CD4-positive, alpha-beta memory T cell (primary cell): Measurements from ENCODE around the gene LY6G5C. TPM values are rescaled to one million over a fixed set of nuclear protein-coding genes. Genes with fewer than 3 reads are reported as not detected.

Experiments used
- CTCF ChIA-PET: fragments of 350-600 bp; sonication (Branson Sonifier 250); formaldehyde crosslinking; loops from one replicate; lab custom pipeline; 2021; ENCODE audit warnings: inconsistent platforms; ENCODE audit not compliant: partially characterized antibody; lab: Charles Lee
- POLR2A ChIA-PET: fragments of 350-600 bp; sonication (Branson Sonifier 250); formaldehyde crosslinking; loops from one replicate; lab custom pipeline; 2021; ENCODE audit not compliant: partially characterized antibody; lab: Charles Lee
- DNase-seq, 5 donors: peaks; one replicate each; pipeline versions ENCODE4 v3.0.0 to v3.0.0-alpha.2; 2020 to 2022; ENCODE audit warnings: mixed read lengths in 1 of 5
- H3K27ac ChIP-seq: one replicate; pipeline ENCODE4 v1.7.0; 2013; ENCODE audit warnings: low read depth, low read length
- H3K27me3 ChIP-seq: 2 replicates; pipeline ENCODE4 v1.7.0; 2013; ENCODE audit warnings: mild to moderate bottlenecking, low read length, moderate library complexity; ENCODE audit not compliant: insufficient read depth
- H3K36me3 ChIP-seq: 2 replicates; pipeline ENCODE4 v1.7.0; 2013; ENCODE audit warnings: mild to moderate bottlenecking, low read length, moderate library complexity; ENCODE audit not compliant: insufficient read depth
- H3K4me1 ChIP-seq: 2 replicates; pipeline ENCODE4 v1.7.0; 2013; ENCODE audit warnings: mild to moderate bottlenecking, low read length, moderate library complexity; ENCODE audit not compliant: insufficient read depth
- H3K4me3 ChIP-seq, 2 donors: one replicate each; pipeline ENCODE4 v1.7.0; 2013; ENCODE audit warnings: low read length in 2 of 2, mild to moderate bottlenecking in 1 of 2
- H3K9me3 ChIP-seq, 2 donors: one replicate each; pipeline ENCODE4 v1.7.0; 2013; ENCODE audit warnings: low read length in 2 of 2, control low read depth in 1 of 2; ENCODE audit not compliant: control insufficient read depth in 1 of 2
- H3K27ac Mint-ChIP-seq, 7 donors: one replicate each; pipeline ENCODE4 v1.8.0; 2020 to 2021; ENCODE audit warnings: mixed read lengths in 7 of 7, mild to moderate bottlenecking in 6 of 7, inconsistent platforms in 3 of 7, moderate library complexity in 3 of 7
- H3K27me3 Mint-ChIP-seq, 2 donors: one replicate each; pipeline ENCODE4 v1.8.0; 2020 to 2021; ENCODE audit warnings: mixed read lengths in 2 of 2
- H3K36me3 Mint-ChIP-seq, 2 donors: one replicate each; pipeline ENCODE4 v1.8.0; 2020 to 2021; ENCODE audit warnings: mixed read lengths in 2 of 2, inconsistent platforms in 1 of 2, mild to moderate bottlenecking in 1 of 2
- H3K4me1 Mint-ChIP-seq, 4 donors: one replicate each; pipeline ENCODE4 v1.8.0; 2020 to 2021; ENCODE audit warnings: mixed read lengths in 4 of 4, mild to moderate bottlenecking in 1 of 4
- H3K4me3 Mint-ChIP-seq, 8 donors: one replicate each; pipeline ENCODE4 v1.8.0; 2020 to 2021; ENCODE audit warnings: mixed read lengths in 8 of 8, mild to moderate bottlenecking in 7 of 8, moderate library complexity in 6 of 8, inconsistent platforms in 3 of 8
- H3K9me3 Mint-ChIP-seq, 8 donors: one replicate each; pipeline ENCODE4 v1.8.0; 2020 to 2021; ENCODE audit warnings: mixed read lengths in 8 of 8, mild to moderate bottlenecking in 5 of 8, inconsistent platforms in 3 of 8, moderate library complexity in 1 of 8
- intact Hi-C: fragments of 100-400 bp; cut with micrococcal nuclease; formaldehyde crosslinking; loops from one replicate; pipeline ENCODE4 v1.15.1; 2023
- polyA plus RNA-seq, 2 donors: library from polyadenylated mRNA; unstranded; fragments of 300-500 nt; fragmentation: Illumina TruSeq; gene quantifications; one replicate each; pipeline ENCODE4 v1.2.3, GENCODE V29; 2021
- total RNA-seq, 2 experiments: library from RNA; stranded (reverse); gene quantifications; one replicate each; pipeline ENCODE4 v1.2.3, GENCODE V29; 2021

Gene LY6G5C
- total and polyA plus RNA-seq, 4 experiments from 2014 or later, result 4.4 to 11.8 (median 6.7) TPM

- intact Hi-C loops, result no loop called here
- Mint-ChIP-seq H3K36me3 (peaks cover 0 to 4% of the 10 kb centered on the region in 2 donors), H3K27ac (peak within 1 kb of the TSS in 1 of 7 donors; percentile 74), H3K4me3 (no peak within 1 kb of the TSS), H3K4me1 (peaks cover 4 to 15% (median 9%) of the 10 kb centered on the region in 4 donors), H3K27me3 (peaks cover 0 to 2% of the 10 kb centered on the region in 2 donors), H3K9me3 (no peaks in the 10 kb centered on the region)
- POLR2A ChIA-PET, result no interaction called here
- Histone ChIP-seq H3K4me1 (peaks cover 10% of the 10 kb centered on the region), H3K27ac (no peak within 1 kb of the TSS), H3K9me3 (no peaks in the 10 kb centered on the region), H3K36me3 (no peaks in the 10 kb centered on the region), H3K4me3 (no peak within 1 kb of the TSS), H3K27me3 (no peaks in the 10 kb centered on the region)
- CTCF ChIA-PET, result no interaction called here
- DNase-seq, result no peak
Observed at GRCh38 chr6:31721351-31722020, 40.6 kb upstream of the LY6G5C start, which contains the start of gene LY6G6C. Gene LY6G6C, minus strand, starts transcription at chr6:31721746. Its CDS starts 67 bp downstream, at chr6:31721679.

- intact Hi-C loops, result no loop called here
- Histone ChIP-seq H3K9me3 (no peaks in the 10 kb centered on the region), H3K4me3 (no peak overlapping the region), H3K27me3 (no peaks in the 10 kb centered on the region), H3K27ac (no peak overlapping the region), H3K4me1 (no peaks in the 10 kb centered on the region), H3K36me3 (no peaks in the 10 kb centered on the region)
- Mint-ChIP-seq H3K27ac (peak overlapping the region in 2 of 7 donors; percentile 24 to 71), H3K36me3 (no peaks in the 10 kb centered on the region), H3K4me1 (peaks cover 0 to 5% (median under 1%) of the 10 kb centered on the region in 4 donors), H3K27me3 (peaks cover 0 to 2% of the 10 kb centered on the region in 2 donors), H3K9me3 (no peaks in the 10 kb centered on the region), H3K4me3 (no peak overlapping the region)
- POLR2A ChIA-PET, result interaction anchor here (0.6 to 1.2 kb wide), 2 partner anchors 18 to 101 kb away, joined by 3 to 6 read pairs; no protein-coding TSS in a partner anchor
- CTCF ChIA-PET, result interaction anchor here (1.7 kb wide), 1 partner anchor 49 kb away, joined by 5 read pairs; no protein-coding TSS in a partner anchor
- DNase-seq, result no peak
Observed at GRCh38 chr6:31720196-31720770, 39.4 kb upstream of the LY6G5C start.

- Histone ChIP-seq H3K4me3 (no peak overlapping the region), H3K9me3 (no peaks in the 10 kb centered on the region), H3K4me1 (no peaks in the 10 kb centered on the region), H3K27me3 (no peaks in the 10 kb centered on the region), H3K27ac (no peak overlapping the region), H3K36me3 (no peaks in the 10 kb centered on the region)
- Mint-ChIP-seq H3K36me3 (no peaks in the 10 kb centered on the region), H3K4me1 (peaks cover 0 to 5% (median 2%) of the 10 kb centered on the region in 4 donors), H3K9me3 (no peaks in the 10 kb centered on the region), H3K4me3 (no peak overlapping the region), H3K27me3 (peaks cover 0 to 2% of the 10 kb centered on the region in 2 donors), H3K27ac (no peak overlapping the region)
- ChIA-PET CTCF (interaction anchor here (1.7 kb wide), 1 partner anchor 51 kb away, joined by 5 read pairs; no protein-coding TSS in a partner anchor), POLR2A (no interaction called here)
- intact Hi-C loops, result no loop called here
- DNase-seq, result no peak
Observed at GRCh38 chr6:31719001-31719400, 38.1 kb upstream of the LY6G5C start.

GRCh38 chr6:31718265-31718664 is 37.4 kb upstream of the LY6G5C start:
- ChIA-PET CTCF (no interaction called here), POLR2A (no interaction called here)
- no peaks in the 10 kb centered on the region for H3K4me1 ChIP-seq
- H3K27ac ChIP-seq, result no peak overlapping the region
- peaks cover 0 to 2% of the 10 kb centered on the region in 2 donors for H3K27me3 Mint-ChIP-seq
- intact Hi-C loops, result no loop called here
- H3K36me3 ChIP-seq, result no peaks in the 10 kb centered on the region
- H3K27me3 ChIP-seq, result no peaks in the 10 kb centered on the region
- no peaks in the 10 kb centered on the region for H3K9me3 ChIP-seq
- DNase-seq, result no peak
- no peak overlapping the region for H3K4me3 ChIP-seq
- H3K36me3 Mint-ChIP-seq, result no peaks in the 10 kb centered on the region
- no peaks in the 10 kb centered on the region for H3K9me3 Mint-ChIP-seq
- H3K4me1 Mint-ChIP-seq, result peaks cover 0 to 2% (median 1%) of the 10 kb centered on the region in 4 donors
- no peak overlapping the region for H3K4me3 Mint-ChIP-seq
- peak overlapping the region in 1 of 7 donors; percentile 42 for H3K27ac Mint-ChIP-seq

- no peaks in the 10 kb centered on the region for H3K4me1 ChIP-seq
- intact Hi-C loops, result no loop called here
- ChIA-PET CTCF (no interaction called here), POLR2A (no interaction called here)
- no peaks in the 10 kb centered on the region for H3K9me3 ChIP-seq
- H3K36me3 ChIP-seq, result no peaks in the 10 kb centered on the region
- no peak overlapping the region for H3K4me3 ChIP-seq
- no peaks in the 10 kb centered on the region for H3K9me3 Mint-ChIP-seq
- no peak overlapping the region for H3K4me3 Mint-ChIP-seq
- H3K27ac ChIP-seq, result no peak overlapping the region
- H3K27me3 ChIP-seq, result no peaks in the 10 kb centered on the region
- peaks cover 0 to 2% (median 0%) of the 10 kb centered on the region in 4 donors for H3K4me1 Mint-ChIP-seq
- no peak overlapping the region for H3K27ac Mint-ChIP-seq
- H3K27me3 Mint-ChIP-seq, result peaks cover 0 to 2% of the 10 kb centered on the region in 2 donors
- no peaks in the 10 kb centered on the region for H3K36me3 Mint-ChIP-seq
- no peak for DNase-seq
Observed at GRCh38 chr6:31717499-31718222, 36.8 kb upstream of the LY6G5C start.

GRCh38 chr6:31715022-31715958 is 34.4 kb upstream of the LY6G5C start, which contains the start of gene LY6G6D:
Gene LY6G6D, plus strand, starts transcription at chr6:31715348. Its CDS starts 8 bp downstream, at chr6:31715356.
- ChIA-PET POLR2A (interaction anchor here (0.7 to 1.4 kb wide), 4 partner anchors 11 to 257 kb away, joined by 3 to 4 read pairs (median 3); partner anchors contain the start of gene C6orf47), CTCF (no interaction called here)
- H3K27ac Mint-ChIP-seq, result no peak within 1 kb of the TSS
- intact Hi-C loops, result no loop called here
- no peak within 1 kb of the TSS for H3K4me3 Mint-ChIP-seq
- Histone ChIP-seq H3K4me3 (no peak within 1 kb of the TSS), H3K4me1 (peaks cover 11% of the 10 kb centered on the region), H3K9me3 (no peaks in the 10 kb centered on the region), H3K27ac (no peak within 1 kb of the TSS), H3K27me3 (no peaks in the 10 kb centered on the region), H3K36me3 (no peaks in the 10 kb centered on the region)
- H3K36me3 Mint-ChIP-seq, result no peaks in the 10 kb centered on the region
- no peak for DNase-seq
- H3K9me3 Mint-ChIP-seq, result no peaks in the 10 kb centered on the region
- H3K27me3 Mint-ChIP-seq, result peaks cover 0 to 1% of the 10 kb centered on the region in 2 donors
- H3K4me1 Mint-ChIP-seq, result peaks cover 5 to 16% (median 12%) of the 10 kb centered on the region in 4 donors
